Esophagus muscularis mucosa (tissue), 4 donors: ENCODE measurements around the gene EXOC1. TPM values are rescaled to one million over a fixed set of nuclear protein-coding genes. Genes with fewer than 3 reads are reported as not detected.

Experiments
- DNase-seq: peaks from one replicate; pipeline ENCODE4 v3.0.0-alpha.2; 2017; ENCODE audit errors: extremely low spot score
- H3K27ac ChIP-seq, 4 donors: fragments of 200-600 bp; sonication (generic); replicated peaks in 1 of 4; 1 replicate in 3 of 4; 2 replicates in 1 of 4; pipeline ENCODE4 v1.5.1; 2016 to 2019; ENCODE audit warnings: mild to moderate bottlenecking in 1 of 4
- H3K27me3 ChIP-seq, 4 donors: fragments of 200-600 bp; sonication (generic); one replicate each; pipeline versions ENCODE4 v1.5.1 to v1.6.0; 2016 to 2019
- H3K36me3 ChIP-seq, 4 donors: fragments of 200-600 bp; sonication (generic); one replicate each; pipeline ENCODE4 v1.5.1; 2016 to 2019
- H3K4me1 ChIP-seq, 4 donors: fragments of 200-600 bp; sonication (generic); one replicate each; pipeline ENCODE4 v1.5.1; 2016 to 2019
- H3K4me3 ChIP-seq, 4 donors: fragments of 200-600 bp; sonication (generic); 1 replicate in 2 of 4; 2 replicates in 2 of 4; pipeline ENCODE4 v1.5.1; 2016 to 2019; ENCODE audit warnings: mild to moderate bottlenecking in 4 of 4, moderate library complexity in 1 of 4
- H3K9me3 ChIP-seq, 4 donors: fragments of 200-600 bp; sonication (generic); 1 replicate in 3 of 4; 2 replicates in 1 of 4; pipeline ENCODE4 v1.5.1; 2016 to 2019
- CTCF ChIP-seq, 3 experiments: fragments of 200-600 bp in 2 of 3; fragments of 450-650 bp in 1 of 3; sonication (generic) in 2 of 3; IDR thresholded peaks; one replicate each; pipeline ENCODE4 v1.5.1; 2017 to 2019; ENCODE audit warnings: antibody characterized with exemption in 3 of 3, mild to moderate bottlenecking in 2 of 3, moderate library complexity in 1 of 3
- EP300 ChIP-seq: sonication (generic); formaldehyde crosslinking; IDR thresholded peaks from one replicate; pipeline ENCODE4 v1.6.1; 2017; ENCODE audit warnings: antibody characterized with exemption
- POLR2A ChIP-seq: fragments of 450-650 bp; IDR thresholded peaks from one replicate; pipeline ENCODE4 v1.6.1; 2017; ENCODE audit warnings: antibody characterized with exemption, moderate library complexity, mild to moderate bottlenecking, low read depth
- POLR2AphosphoS5 ChIP-seq, 2 donors: sonication (generic); formaldehyde crosslinking; IDR thresholded peaks; one replicate each; pipeline ENCODE4 v1.6.1; 2017; ENCODE audit warnings: antibody characterized with exemption in 2 of 2
- WGBS: methylation state at CpG from one replicate; pipeline ENCODE4 v1.1.5; 2018; 5-methylcytosine and 5-hydroxymethylcytosine counted together
- intact Hi-C: fragments of 100-400 bp; cut with DNase I; formaldehyde crosslinking; loops from one replicate; pipeline ENCODE4 v1.15.1; 2023
- total RNA-seq, 4 donors: library from RNA; depleted of rRNA; stranded (reverse); fragments of >200 nt; gene quantifications; one replicate each; pipeline versions ENCODE4 v1.1.0 to v1.2.1, GENCODE V29; 2016

EXOC1 gene
- total RNA-seq, 4 donors from 2014 or later = 22.0 to 33.6 (median 23.6) TPM

- no peaks in the 10 kb centered on the region for H3K9me3 ChIP-seq
- no peak for DNase-seq
- WGBS = 92% methylated on average over 6 of the region's 6 CpGs
- no peak for TF ChIP-seq CTCF (IDR thresholded peaks at IDR 0.05)
- no peak for TF ChIP-seq EP300
- TF ChIP-seq POLR2A = no peak
- TF ChIP-seq POLR2AphosphoS5 (IDR thresholded peaks at IDR 0.05) = no peak
- peaks cover 0 to 5% (median 0%) of the 10 kb centered on the region in 4 donors for H3K4me1 ChIP-seq
- intact Hi-C loops = no loop called here
- H3K4me3 ChIP-seq = no peak overlapping the region
- no peaks in the 10 kb centered on the region for H3K27me3 ChIP-seq
- H3K36me3 ChIP-seq = no peaks in the 10 kb centered on the region
- no peak overlapping the region for H3K27ac ChIP-seq
Measured at GRCh38 chr4:55912249-55912648, 58.8 kb downstream of the EXOC1 start.

GRCh38 chr4:55920571-55920970, 67.1 kb downstream of the EXOC1 start:
- H3K27me3 ChIP-seq = no peaks in the 10 kb centered on the region
- no peak for TF ChIP-seq CTCF (IDR thresholded peaks at IDR 0.05)
- TF ChIP-seq POLR2AphosphoS5 (IDR thresholded peaks at IDR 0.05) = no peak
- no peak overlapping the region for H3K27ac ChIP-seq
- intact Hi-C loops = no loop called here
- no peak for DNase-seq
- WGBS = 57% methylated on average over 4 of the region's 5 CpGs
- H3K9me3 ChIP-seq = no peaks in the 10 kb centered on the region
- H3K4me1 ChIP-seq = no peaks in the 10 kb centered on the region
- no peak overlapping the region for H3K4me3 ChIP-seq
- H3K36me3 ChIP-seq = no peaks in the 10 kb centered on the region

- TF ChIP-seq CTCF (IDR thresholded peaks at IDR 0.05) (no peak), EP300 (no peak), POLR2A (no peak), POLR2AphosphoS5 (IDR thresholded peaks at IDR 0.05) (no peak)
- Histone ChIP-seq H3K36me3 (no peaks in the 10 kb centered on the region), H3K4me3 (no peak overlapping the region), H3K9me3 (no peaks in the 10 kb centered on the region), H3K4me1 (no peaks in the 10 kb centered on the region), H3K27ac (no peak overlapping the region), H3K27me3 (no peaks in the 10 kb centered on the region)
- intact Hi-C loops = no loop called here
- DNase-seq = no peak
- WGBS = 67% methylated on average over 3 of the region's 3 CpGs
Measured at GRCh38 chr4:55921093-55921492, 67.6 kb downstream of the EXOC1 start.

GRCh38 chr4:55925241-55925640, 71.8 kb downstream of the EXOC1 start:
- intact Hi-C loops = no loop called here
- WGBS = 78% methylated on average over 4 of the region's 4 CpGs
- Histone ChIP-seq H3K27ac (no peak overlapping the region), H3K9me3 (peaks cover 0 to 4% (median 0%) of the 10 kb centered on the region in 4 donors), H3K27me3 (no peaks in the 10 kb centered on the region), H3K4me3 (no peak overlapping the region), H3K36me3 (no peaks in the 10 kb centered on the region), H3K4me1 (no peaks in the 10 kb centered on the region)
- TF ChIP-seq POLR2AphosphoS5 (IDR thresholded peaks at IDR 0.05) (no peak), POLR2A (no peak), CTCF (IDR thresholded peaks at IDR 0.05) (no peak), EP300 (no peak)
- DNase-seq = no peak

- no peak overlapping the region for H3K27ac ChIP-seq
- peaks cover 0 to 4% (median 0%) of the 10 kb centered on the region in 4 donors for H3K9me3 ChIP-seq
- H3K27me3 ChIP-seq = no peaks in the 10 kb centered on the region
- DNase-seq = no peak
- H3K4me3 ChIP-seq = no peak overlapping the region
- TF ChIP-seq POLR2AphosphoS5 (IDR thresholded peaks at IDR 0.05) (no peak), POLR2A (no peak), EP300 (no peak), CTCF (IDR thresholded peaks at IDR 0.05) (no peak)
- H3K4me1 ChIP-seq = no peaks in the 10 kb centered on the region
- H3K36me3 ChIP-seq = no peaks in the 10 kb centered on the region
- intact Hi-C loops = no loop called here
Measured at GRCh38 chr4:55926610-55927009, 73.2 kb downstream of the EXOC1 start.
